Pancreas (tissue), 10 donors: ENCODE measurements around the gene ACIN1. TPM values are rescaled to one million over a fixed set of nuclear protein-coding genes. Genes with fewer than 3 reads are reported as not detected.
A peak's percentile ranks its signal among the peaks of the same experiment; 100 is the strongest.

Source experiments
- ATAC-seq, 4 donors: fragments of 200-7000 bp; cut with Tn5 transposase; one replicate each; pipeline versions ENCODE4 v1.8.0 to v1.9.1; 2020; ENCODE audit warnings: mild to moderate bottlenecking in 4 of 4, moderate library complexity in 4 of 4
- DNase-seq, 6 donors: peaks; one replicate each; pipeline ENCODE4 v3.0.0-alpha.2; 2020
- FAIRE-seq: peaks from 2 replicates; lab custom pipeline; 2012; peaks lifted over from hg19 to GRCh38; lab: Jason Lieb, UNC
- H3K27ac ChIP-seq, 4 donors: fragments of 200-600 bp; sonication (generic); 1 replicate in 3 of 4; 2 replicates in 1 of 4; pipeline versions ENCODE4 v1.5.0 to v1.8.0; 2020
- H3K27me3 ChIP-seq, 4 donors: fragments of 200-600 bp; one replicate each; pipeline ENCODE4 v1.8.0; 2021
- H3K36me3 ChIP-seq, 3 donors: fragments of 200-600 bp; sonication (generic) in 1 of 3; one replicate each; pipeline versions ENCODE4 v1.5.0 to v1.8.0; 2020 to 2021
- H3K4me1 ChIP-seq, 3 donors: fragments of 200-600 bp; one replicate each; pipeline ENCODE4 v1.8.0; 2021
- H3K4me3 ChIP-seq, 4 donors: fragments of 200-600 bp; sonication (generic) in 2 of 4; one replicate each; pipeline versions ENCODE4 v1.5.0 to v1.8.0; 2020 to 2021
- H3K9me3 ChIP-seq, 4 donors: fragments of 200-600 bp; one replicate each; pipeline ENCODE4 v1.8.0; 2021
- CTCF ChIP-seq, 4 donors: fragments of 200-600 bp; sonication (generic) in 3 of 4; IDR thresholded peaks; one replicate each; pipeline versions ENCODE4 v1.5.0 to v1.8.0; 2021; ENCODE audit warnings: antibody characterized with exemption in 4 of 4
- WGBS, 2 donors: extraction: QIAGEN DNeasy Blood & Tissue Kit; methylation state at CpG; one replicate each; pipeline ENCODE4 v1.1.7; 2013; 5-methylcytosine and 5-hydroxymethylcytosine counted together
- intact Hi-C, 3 donors: fragments of 100-400 bp; cut with DNase I; formaldehyde crosslinking; loops; one replicate each; pipeline versions ENCODE4 v1.11.1 to v1.14.2; 2022
- polyA plus RNA-seq, 2 donors: library from polyadenylated mRNA; stranded (reverse); fragments of 200-250 nt; gene quantifications; one replicate each; pipeline ENCODE4 v1.2.3, GENCODE V29; 2013
- total RNA-seq, 6 donors: library from RNA; stranded (reverse); fragmentation: NEBNext Ultra II Directional in 4 of 6; extraction: Animal tissue kit (Norgen Biotek cat#: 25700) in 4 of 6; gene quantifications; one replicate each; pipeline versions ENCODE4 v1.2.1 to v1.2.4, GENCODE V29; 2021 to 2023
- donor health status: healthy with polysubstance abuse.
- donor health status: DM: no; HTN: no; CAD: no; lungs with moderate emphysema.
- donor health status: DM: no; HTN: no; CAD: no.
- donor health status: control.
- donor health status: control.
- donor health status: Bipolar disorder and iron deficiency.
- donor health status: DM: yes; HTN: yes; CAD: no.
- donor health status: DM: no; HTN: no; CAD: no.
- donor health status: DM: no; HTN: no; CAD: no.
- donor health status: DM: yes; HTN: yes; CAD: no.

ACIN1 gene
- total and polyA plus RNA-seq, 8 donors, result 43.1 to 152 (median 62.4) TPM

DNA sequence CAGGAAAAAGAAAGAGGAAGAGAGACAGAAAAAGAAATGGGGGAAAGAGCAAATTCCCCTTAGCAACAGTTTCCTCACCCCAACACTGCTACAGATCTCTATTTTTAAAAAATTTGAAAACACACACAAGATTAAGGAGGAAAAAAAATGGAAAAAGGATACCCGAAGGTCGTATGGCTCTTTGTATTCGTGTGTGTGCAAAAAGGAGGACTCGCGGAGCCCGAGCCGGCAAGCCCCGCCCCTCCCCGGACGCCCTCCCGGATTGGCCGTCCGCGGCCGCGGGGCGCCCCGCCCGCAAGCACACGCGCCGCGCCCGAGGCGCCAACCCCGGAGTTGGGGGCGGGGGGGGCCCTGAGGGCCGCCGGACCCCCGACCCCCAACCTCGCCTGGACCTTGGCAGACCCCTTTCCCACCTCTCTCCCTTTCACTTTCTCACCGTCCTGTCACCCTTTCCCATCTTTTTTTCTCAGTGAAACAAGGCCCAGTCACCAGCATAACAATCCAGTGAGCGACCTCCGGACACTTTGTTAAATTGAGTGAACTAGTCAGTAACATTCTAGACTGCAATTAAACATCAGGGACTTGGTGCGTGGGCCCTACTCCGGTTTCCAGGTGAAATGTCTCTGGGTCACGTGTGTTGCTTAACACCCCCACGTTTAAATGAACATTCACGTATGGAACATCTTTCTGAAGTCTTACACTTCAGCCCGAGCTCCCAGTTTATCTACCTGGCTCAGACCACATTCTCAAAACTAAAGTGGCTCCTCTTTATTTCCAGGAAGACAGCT, 84.8 kb downstream of the ACIN1 start, which contains the start of gene C14orf93:
C14orf93 (minus strand) TSS at position 205 of the 788 bp plus-strand sequence. CDS start 11,120 bp downstream, outside the sequence.
- FAIRE-seq, result no peak

DNA sequence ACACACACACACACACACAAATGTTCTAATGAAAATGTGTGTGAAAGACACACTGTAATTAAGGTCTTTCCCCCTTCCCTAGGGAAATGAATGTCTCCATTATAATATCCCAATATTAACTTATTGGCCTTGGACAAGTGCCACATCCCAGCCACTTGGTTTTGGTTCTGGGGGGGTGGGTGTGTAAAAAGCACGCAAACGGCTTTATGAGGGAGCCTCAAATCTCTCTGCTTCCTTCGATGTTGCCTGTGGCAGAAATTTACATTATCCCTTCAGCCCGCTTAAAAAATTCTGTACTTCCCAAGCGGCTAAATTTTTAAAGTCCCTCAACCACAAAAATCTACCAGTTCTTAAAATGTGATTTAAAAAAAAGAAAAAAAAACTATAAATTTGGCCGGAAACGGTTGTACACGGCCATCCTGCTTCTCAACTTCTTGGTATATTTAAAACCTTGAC, 85.4 kb downstream of the ACIN1 start:
- no peak for TF ChIP-seq CTCF (IDR thresholded peaks at IDR 0.05)

More for the DNA sequence above, 84.8 kb downstream of the ACIN1 start, which contains the start of gene C14orf93:
- peak; percentile 73 to 92 (median 86) for DNase-seq
- 0 to 3% methylated on average over 28 to 40 of the region's 40 CpGs for WGBS, 2 donors
- H3K36me3 ChIP-seq, result no peaks in the 10 kb centered on the region
- no peak for TF ChIP-seq CTCF (IDR thresholded peaks at IDR 0.05)
- H3K9me3 ChIP-seq, result no peaks in the 10 kb centered on the region
- ATAC-seq, result peak; percentile 45 to 66 (median 61)
- intact Hi-C loops, result no loop called here
- H3K27ac ChIP-seq, result peak within 1 kb of the TSS; percentile 64 to 84 (median 78)
- H3K27me3 ChIP-seq, result no peaks in the 10 kb centered on the region
- H3K4me1 ChIP-seq, result peaks cover 4 to 17% (median 10%) of the 10 kb centered on the region in 3 donors
- peak within 1 kb of the TSS; percentile 21 to 45 (median 37) for H3K4me3 ChIP-seq

GRCh38 chr14:23008831-23009230, 86.1 kb downstream of the ACIN1 start:
- intact Hi-C loops, result no loop called here
- Histone ChIP-seq H3K27ac (no peak overlapping the region), H3K4me1 (peaks cover 4 to 17% (median 10%) of the 10 kb centered on the region in 3 donors), H3K4me3 (no peak overlapping the region), H3K27me3 (no peaks in the 10 kb centered on the region), H3K9me3 (no peaks in the 10 kb centered on the region), H3K36me3 (no peaks in the 10 kb centered on the region)
- ATAC-seq (no peak), DNase-seq (no peak), FAIRE-seq (no peak)
- TF ChIP-seq CTCF (IDR thresholded peaks at IDR 0.05), result no peak
- 40% methylated on average over 3 of the region's 3 CpGs for WGBS, 2 donors

More for the DNA sequence above, 85.4 kb downstream of the ACIN1 start:
- intact Hi-C loops, result no loop called here
- Histone ChIP-seq H3K4me3 (peak overlapping the region; percentile 21 to 45 (median 37)), H3K27ac (peak overlapping the region; percentile 64 to 84 (median 78)), H3K27me3 (no peaks in the 10 kb centered on the region), H3K9me3 (no peaks in the 10 kb centered on the region), H3K4me1 (peaks cover 4 to 17% (median 10%) of the 10 kb centered on the region in 3 donors), H3K36me3 (no peaks in the 10 kb centered on the region)
- 21 to 24% methylated on average over 8 of the region's 8 CpGs for WGBS, 2 donors
- ATAC-seq (no peak), FAIRE-seq (no peak), DNase-seq (no peak)

Other genes starting within 250 kb of the ACIN1 start
- 10 to 100 TPM; 49.5 to 86.2 (median 52.5) TPM for gene LRP10, start 223.4 kb downstream of the ACIN1 start, total RNA-seq
- gene LRP10, start 223.4 kb downstream of the ACIN1 start, polyA plus RNA-seq, result 10 to 100 TPM; 14.7 to 22.7 TPM
- gene REM2, start 211.9 kb downstream of the ACIN1 start, total RNA-seq, result under 1 TPM in 5 of 6 donors, not detected in 1; 0.16 to 0.41 (median 0.28) TPM
- 1 to 10 TPM in 1 of 2 donors, under 1 TPM in 1; 0.72 to 2.5 TPM for gene REM2, start 211.9 kb downstream of the ACIN1 start, polyA plus RNA-seq
- gene RBM23, start 176.0 kb downstream of the ACIN1 start, total RNA-seq, result 10 to 100 TPM; 20.9 to 39.4 (median 30.6) TPM
- 10 to 100 TPM; 30.4 to 58.6 TPM for gene RBM23, start 176.0 kb downstream of the ACIN1 start, polyA plus RNA-seq
- gene PRMT5, start 165.8 kb downstream of the ACIN1 start, total RNA-seq, result 10 to 100 TPM; 16.3 to 31.8 (median 29.2) TPM
- 10 to 100 TPM; 15.6 to 27.5 TPM for gene PRMT5, start 165.8 kb downstream of the ACIN1 start, polyA plus RNA-seq
- gene HAUS4, start 138.0 kb downstream of the ACIN1 start, total RNA-seq, result 10 to 100 TPM; 18.4 to 31.8 (median 23.4) TPM
- 10 to 100 TPM; 13.6 to 17.0 TPM for gene HAUS4, start 138.0 kb downstream of the ACIN1 start, polyA plus RNA-seq
- 10 to 100 TPM in 2 of 6 donors, 1 to 10 TPM in 4; 5.4 to 17.8 (median 9.1) TPM for gene AJUBA, start 112.6 kb downstream of the ACIN1 start, total RNA-seq
- gene AJUBA, start 112.6 kb downstream of the ACIN1 start, polyA plus RNA-seq, result 1 to 10 TPM; 6.3 to 9.5 TPM
- 1 to 10 TPM; 4.3 to 7.5 (median 5.4) TPM for gene C14orf93, start 85.0 kb downstream of the ACIN1 start, total RNA-seq
- gene C14orf93, start 85.0 kb downstream of the ACIN1 start, polyA plus RNA-seq, result 10 to 100 TPM in 1 of 2 donors, 1 to 10 TPM in 1; 8.3 to 11.3 TPM
- gene PSMB5, start 60.2 kb downstream of the ACIN1 start, total RNA-seq, result 10 to 100 TPM; 29.6 to 50.4 (median 45.9) TPM
- gene PSMB5, start 60.2 kb downstream of the ACIN1 start, polyA plus RNA-seq, result 10 to 100 TPM; 31.8 to 62.9 TPM
- not detected for gene PSMB11, start 52.9 kb downstream of the ACIN1 start, total RNA-seq
- under 1 TPM in 1 of 2 donors, not detected in 1; 0.05 TPM for gene PSMB11, start 52.9 kb downstream of the ACIN1 start, polyA plus RNA-seq
- gene CDH24, start 37.6 kb downstream of the ACIN1 start, total RNA-seq, result 1 to 10 TPM in 5 of 6 donors, under 1 TPM in 1; 0.91 to 3.4 (median 1.3) TPM
- gene CDH24, start 37.6 kb downstream of the ACIN1 start, polyA plus RNA-seq, result 10 to 100 TPM in 1 of 2 donors, 1 to 10 TPM in 1; 9.6 to 11.8 TPM
- 10 to 100 TPM in 4 of 6 donors, 1 to 10 TPM in 2; 7.5 to 22.7 (median 13.6) TPM for gene C14orf119, start 369 bp upstream of the ACIN1 start, total RNA-seq
- gene C14orf119, start 369 bp upstream of the ACIN1 start, polyA plus RNA-seq, result 10 to 100 TPM; 10.4 to 20.8 TPM
- gene CIROP, start 9.9 kb upstream of the ACIN1 start, total RNA-seq, result not detected
- not detected for gene CIROP, start 9.9 kb upstream of the ACIN1 start, polyA plus RNA-seq
- gene CEBPE, start 24.1 kb upstream of the ACIN1 start, total RNA-seq, result not detected
- not detected for gene CEBPE, start 24.1 kb upstream of the ACIN1 start, polyA plus RNA-seq
- 10 to 100 TPM; 11.5 to 33.5 (median 23.2) TPM for gene SLC7A8, start 88.5 kb upstream of the ACIN1 start, total RNA-seq
- gene SLC7A8, start 88.5 kb upstream of the ACIN1 start, polyA plus RNA-seq, result 10 to 100 TPM; 36.3 to 70.8 TPM
- gene RNF212B, start 142.8 kb upstream of the ACIN1 start, total RNA-seq, result under 1 TPM in 2 of 6 donors, not detected in 4; 0.12 to 0.29 TPM
- not detected for gene RNF212B, start 142.8 kb upstream of the ACIN1 start, polyA plus RNA-seq
- 10 to 100 TPM in 1 of 6 donors, 1 to 10 TPM in 5; 4.5 to 10.3 (median 6.0) TPM for gene HOMEZ, start 191.0 kb upstream of the ACIN1 start, total RNA-seq
- 1 to 10 TPM; 4.9 to 5.9 TPM for gene HOMEZ, start 191.0 kb upstream of the ACIN1 start, polyA plus RNA-seq
- gene PPP1R3E, start 207.7 kb upstream of the ACIN1 start, total RNA-seq, result 10 to 100 TPM in 2 of 6 donors, 1 to 10 TPM in 4; 4.1 to 12.8 (median 5.6) TPM
- 10 to 100 TPM; 18.0 to 25.9 TPM for gene PPP1R3E, start 207.7 kb upstream of the ACIN1 start, polyA plus RNA-seq
- 10 to 100 TPM; 24.8 to 29.7 (median 26.2) TPM for gene BCL2L2, start 211.7 kb upstream of the ACIN1 start, total RNA-seq
- gene BCL2L2, start 211.7 kb upstream of the ACIN1 start, polyA plus RNA-seq, result 10 to 100 TPM; 28.8 to 31.6 TPM
- gene PABPN1, start 226.3 kb upstream of the ACIN1 start, total RNA-seq, result 10 to 100 TPM; 32.6 to 82.2 (median 45.0) TPM
- 100 to 1,000 TPM; 154 to 166 TPM for gene PABPN1, start 226.3 kb upstream of the ACIN1 start, polyA plus RNA-seq